GM18498 (cell line): ENCODE measurements around the gene MAML2.

Source experiments
- ATAC-seq: cut with Tn5 transposase; IDR thresholded peaks from one replicate; pipeline ENCODE4 v1.9.1; 2021; ENCODE audit warnings: mild to moderate bottlenecking, moderate library complexity; ENCODE audit not compliant: unreplicated experiment

MAML2 gene

GRCh38 chr11:96215826-96216225 is 127.2 kb downstream of the MAML2 start:
- no peak for ATAC-seq

- ATAC-seq: peak; percentile 81
Observed at GRCh38 chr11:96215110-96215782, 127.7 kb downstream of the MAML2 start.

GRCh38 chr11:96214777-96215109 is 128.3 kb downstream of the MAML2 start:
- ATAC-seq: no peak

GRCh38 chr11:96213500-96213899 is 129.5 kb downstream of the MAML2 start:
- ATAC-seq: no peak

GRCh38 chr11:96211436-96211835 is 131.6 kb downstream of the MAML2 start:
- ATAC-seq: no peak

- no peak for ATAC-seq
Observed at GRCh38 chr11:96207459-96208449, 135.2 kb downstream of the MAML2 start.

- ATAC-seq: no peak
Observed at GRCh38 chr11:96206955-96207354, 136.0 kb downstream of the MAML2 start.

GRCh38 chr11:96205460-96205809 is 137.6 kb downstream of the MAML2 start:
- ATAC-seq: no peak

GRCh38 chr11:96204721-96205459 is 138.1 kb downstream of the MAML2 start:
- no peak for ATAC-seq

GRCh38 chr11:96204366-96204659 is 138.7 kb downstream of the MAML2 start:
- no peak for ATAC-seq

- ATAC-seq: no peak
Observed at GRCh38 chr11:96203567-96204365, 139.2 kb downstream of the MAML2 start.

- no peak for ATAC-seq
Observed at GRCh38 chr11:96200243-96200642, 142.8 kb downstream of the MAML2 start.

- no peak for ATAC-seq
Observed at GRCh38 chr11:96199563-96200025, 143.4 kb downstream of the MAML2 start.

GRCh38 chr11:96197801-96198701 is 144.9 kb downstream of the MAML2 start:
- ATAC-seq: peak; percentile 79

GRCh38 chr11:96197103-96197502 is 145.9 kb downstream of the MAML2 start:
- ATAC-seq: no peak

- no peak for ATAC-seq
Observed at GRCh38 chr11:96196181-96196662, 146.8 kb downstream of the MAML2 start.

- ATAC-seq: no peak
Observed at GRCh38 chr11:96195671-96196070, 147.3 kb downstream of the MAML2 start.

- ATAC-seq: no peak
Observed at GRCh38 chr11:96194581-96195374, 148.2 kb downstream of the MAML2 start.
